Measurements from ENCODE around the gene B3GNT8.

The B3GNT8 gene

DNA sequence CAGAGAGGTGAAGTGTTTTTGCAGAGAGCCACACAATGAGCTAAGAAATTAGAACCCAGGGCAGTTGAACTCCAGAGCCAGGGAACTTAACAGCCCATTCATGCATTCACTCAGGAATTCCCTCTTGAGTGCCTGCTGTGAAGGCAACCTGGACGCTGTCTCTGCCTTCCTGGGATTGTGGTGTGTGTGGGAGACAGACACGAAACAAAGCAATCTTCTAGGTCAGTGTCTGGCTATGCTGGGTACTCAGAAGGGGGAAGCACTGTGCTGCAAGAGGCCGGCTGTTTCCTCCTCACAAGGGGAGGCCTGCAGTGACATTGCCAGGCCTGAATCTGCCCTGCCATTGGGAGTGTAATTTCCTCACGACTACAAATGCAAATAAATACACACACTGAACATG is 19.9 kb downstream of the B3GNT8 start:
- no peak for DNase-seq (ENCODE audit: low spot score)
- TF ChIP-seq, protein P1, sequence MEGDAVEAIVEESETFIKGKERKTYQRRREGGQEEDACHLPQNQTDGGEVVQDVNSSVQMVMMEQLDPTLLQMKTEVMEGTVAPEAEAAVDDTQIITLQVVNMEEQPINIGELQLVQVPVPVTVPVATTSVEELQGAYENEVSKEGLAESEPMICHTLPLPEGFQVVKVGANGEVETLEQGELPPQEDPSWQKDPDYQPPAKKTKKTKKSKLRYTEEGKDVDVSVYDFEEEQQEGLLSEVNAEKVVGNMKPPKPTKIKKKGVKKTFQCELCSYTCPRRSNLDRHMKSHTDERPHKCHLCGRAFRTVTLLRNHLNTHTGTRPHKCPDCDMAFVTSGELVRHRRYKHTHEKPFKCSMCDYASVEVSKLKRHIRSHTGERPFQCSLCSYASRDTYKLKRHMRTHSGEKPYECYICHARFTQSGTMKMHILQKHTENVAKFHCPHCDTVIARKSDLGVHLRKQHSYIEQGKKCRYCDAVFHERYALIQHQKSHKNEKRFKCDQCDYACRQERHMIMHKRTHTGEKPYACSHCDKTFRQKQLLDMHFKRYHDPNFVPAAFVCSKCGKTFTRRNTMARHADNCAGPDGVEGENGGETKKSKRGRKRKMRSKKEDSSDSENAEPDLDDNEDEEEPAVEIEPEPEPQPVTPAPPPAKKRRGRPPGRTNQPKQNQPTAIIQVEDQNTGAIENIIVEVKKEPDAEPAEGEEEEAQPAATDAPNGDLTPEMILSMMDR (IDR thresholded peaks at IDR 0.05): no peak
- H3K27ac ChIP-seq: no peak overlapping the region
- no peak overlapping the region for H3K4me3 ChIP-seq

DNA sequence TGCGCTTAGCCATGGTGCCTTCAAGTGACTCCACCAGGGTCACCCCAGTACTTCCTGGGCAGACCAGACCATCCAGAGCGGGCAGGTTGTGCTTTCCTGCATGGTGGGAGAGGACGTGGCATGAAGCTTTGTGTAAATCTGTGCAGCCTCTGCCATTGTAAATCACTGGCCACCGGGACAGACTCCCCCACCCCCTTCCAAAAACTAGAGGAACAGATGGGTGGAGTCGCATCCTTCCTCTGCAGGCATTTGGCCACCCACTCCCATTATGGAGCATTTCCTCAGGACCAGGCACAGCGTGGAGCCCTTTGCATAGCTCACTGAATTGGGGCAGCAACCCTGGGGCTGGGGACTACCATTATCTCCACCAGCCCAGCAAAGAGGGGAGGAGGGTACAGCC is 21.4 kb downstream of the B3GNT8 start:
- TF ChIP-seq, protein P1 (IDR thresholded peaks at IDR 0.05): no peak
- DNase-seq (ENCODE audit: low spot score): no peak
- Histone ChIP-seq H3K27ac (no peak overlapping the region), H3K4me3 (no peak overlapping the region)

DNA sequence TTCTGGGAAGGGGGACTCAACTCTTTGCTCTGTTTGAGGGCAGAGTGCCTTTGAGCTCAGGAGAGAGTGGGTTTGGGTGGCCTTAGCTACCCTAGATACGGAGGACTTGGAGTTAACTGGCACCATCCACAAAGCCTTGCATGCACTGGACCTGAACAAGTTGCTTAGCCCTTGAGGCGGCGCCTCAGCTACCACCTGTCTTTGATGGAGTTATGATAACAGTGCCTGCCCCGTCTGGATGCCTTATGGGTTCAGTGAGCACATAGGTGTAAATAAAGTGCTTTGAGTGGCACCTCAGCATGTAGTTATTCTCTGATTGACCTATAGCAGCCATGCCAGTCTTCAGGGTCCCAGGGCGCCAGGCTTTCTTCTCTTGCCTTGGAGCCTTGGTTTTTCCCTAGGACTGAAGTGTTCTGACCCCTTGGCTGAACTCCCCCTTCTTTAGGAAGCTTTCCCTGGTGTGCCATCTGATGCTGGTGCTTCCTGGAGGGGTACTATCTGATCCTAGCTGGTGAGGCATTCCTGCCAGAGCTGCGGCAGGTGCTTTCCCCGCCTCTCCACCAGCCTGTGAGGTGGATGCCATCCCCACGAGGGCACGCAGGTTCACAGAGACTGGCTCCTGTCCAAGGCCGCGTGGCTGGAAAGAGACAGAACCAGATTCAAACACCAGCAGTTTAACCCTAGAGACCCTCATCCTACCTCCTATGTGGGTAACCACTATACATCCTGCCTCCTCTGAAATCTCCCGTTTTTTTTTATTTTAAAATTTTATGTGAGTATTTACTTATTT is 23.8 kb downstream of the B3GNT8 start:
- TF ChIP-seq, protein P1 (IDR thresholded peaks at IDR 0.05): no peak
- H3K27ac ChIP-seq: no peak overlapping the region
- no peak overlapping the region for H3K4me3 ChIP-seq
- DNase-seq (ENCODE audit: low spot score): no peak

DNA sequence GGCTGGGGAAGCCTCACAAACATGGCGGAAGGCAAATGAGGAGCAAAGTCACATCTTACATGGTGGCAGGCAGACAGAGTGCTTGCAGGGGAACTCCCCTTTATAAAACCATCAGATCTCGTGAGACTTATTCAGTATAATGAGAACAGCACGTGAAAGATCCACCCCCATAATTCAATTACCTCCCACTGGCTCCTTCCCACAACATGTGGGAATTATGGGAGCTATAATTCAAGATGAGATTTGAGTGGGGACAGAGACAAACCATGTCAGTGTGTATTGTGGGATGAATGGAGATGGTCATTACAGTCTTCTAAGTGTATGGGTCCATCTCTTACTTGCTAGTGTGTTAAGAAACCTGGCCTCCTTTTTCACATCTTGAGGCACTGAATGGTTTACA is 25.2 kb downstream of the B3GNT8 start:
- no peak overlapping the region for H3K4me3 ChIP-seq
- DNase-seq (ENCODE audit: low spot score): no peak
- TF ChIP-seq, protein P1 (IDR thresholded peaks at IDR 0.05): no peak
- no peak overlapping the region for H3K27ac ChIP-seq

DNA sequence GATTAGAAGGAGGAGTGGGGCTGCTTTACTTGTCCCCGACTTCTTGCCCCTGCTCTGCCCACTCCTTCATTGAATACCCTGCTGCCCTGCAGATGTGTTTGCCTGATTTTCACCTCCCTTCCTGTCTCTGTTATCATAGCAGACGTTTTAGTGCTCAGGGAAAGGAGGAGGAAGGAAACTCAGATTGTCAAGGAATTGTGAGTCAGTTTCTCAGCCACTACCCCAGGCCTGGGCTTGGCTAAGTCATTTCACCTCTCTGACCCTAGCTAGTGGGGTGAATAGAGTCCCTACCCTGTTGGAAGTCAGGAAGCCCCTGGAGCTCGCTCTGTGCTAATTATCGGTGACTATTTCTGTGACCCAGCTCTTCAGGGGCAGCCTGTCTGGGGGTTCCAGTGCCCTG is 25.7 kb downstream of the B3GNT8 start:
- no peak overlapping the region for H3K4me3 ChIP-seq
- TF ChIP-seq, protein P1 (IDR thresholded peaks at IDR 0.05): no peak
- no peak overlapping the region for H3K27ac ChIP-seq
- DNase-seq (ENCODE audit: low spot score): no peak

DNA sequence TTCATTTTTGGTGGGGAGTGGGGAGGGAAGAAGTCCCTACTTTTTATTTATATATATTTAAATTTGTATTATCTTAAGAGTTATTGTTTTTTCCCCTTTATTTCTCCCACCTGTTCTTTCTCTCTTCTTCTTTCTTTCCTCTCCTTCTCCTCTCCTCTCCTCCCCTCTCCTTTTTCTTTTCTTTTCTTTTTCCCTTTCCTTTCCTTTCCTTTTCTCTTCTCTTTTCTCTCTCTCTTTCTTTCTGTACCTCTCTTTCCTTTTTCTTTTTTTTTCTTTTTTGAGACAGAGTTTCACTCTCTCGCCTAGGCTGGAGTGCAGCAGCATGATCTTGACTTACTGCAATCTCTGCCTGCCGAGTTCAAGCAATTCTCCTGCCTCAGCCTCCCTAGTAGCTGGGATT is 27.6 kb downstream of the B3GNT8 start:
- Histone ChIP-seq H3K27ac (no peak overlapping the region), H3K4me3 (no peak overlapping the region)
- TF ChIP-seq, protein P1 (IDR thresholded peaks at IDR 0.05): no peak
- no peak for DNase-seq (ENCODE audit: low spot score)

DNA sequence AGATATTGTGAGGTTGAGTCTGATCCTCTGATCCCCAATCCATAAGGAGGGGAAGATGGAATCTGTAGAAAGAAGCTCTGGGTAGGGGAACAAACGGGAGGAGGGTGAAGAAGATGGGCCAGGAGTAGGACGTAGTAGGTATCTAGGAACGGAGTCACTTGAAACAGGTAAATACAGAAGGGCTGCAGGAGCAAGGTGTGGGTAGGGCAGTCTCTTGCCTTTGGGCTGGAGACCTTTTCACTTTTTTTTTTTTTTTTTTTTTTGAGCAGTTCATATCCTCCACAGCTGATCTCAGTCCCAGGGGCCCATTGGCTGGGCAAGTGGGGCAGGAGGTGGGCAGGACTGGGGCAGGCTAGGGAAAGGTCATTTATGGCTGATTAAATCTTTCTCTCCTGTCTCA is 28.1 kb downstream of the B3GNT8 start:
- Histone ChIP-seq H3K27ac (no peak overlapping the region), H3K4me3 (peak overlapping the region; percentile 79)
- TF ChIP-seq, protein P1 (IDR thresholded peaks at IDR 0.05): no peak
- DNase-seq (ENCODE audit: low spot score): no peak

Measured in coronary artery (tissue), 2 donors.